Skeletal muscle cell (primary cell): Measurements from ENCODE around the gene PLA2G12A.
"Not testable (repeated sequence)": the region's sequence is repeated elsewhere in the genome, so short reads cannot be mapped to it uniquely, and the experiment has no call there.

ENCODE experiments used
- DNase-seq: peaks from one replicate; pipeline ENCODE4 v3.0.0-alpha.2; 2010; ENCODE audit warnings: low read depth
- H3K4me3 ChIP-seq: 2 replicates; pipeline ENCODE4 v1.5.1; 2011; ENCODE audit warnings: low read depth, mild to moderate bottlenecking, control low read depth, low read length, moderate library complexity

PLA2G12A gene

DNA sequence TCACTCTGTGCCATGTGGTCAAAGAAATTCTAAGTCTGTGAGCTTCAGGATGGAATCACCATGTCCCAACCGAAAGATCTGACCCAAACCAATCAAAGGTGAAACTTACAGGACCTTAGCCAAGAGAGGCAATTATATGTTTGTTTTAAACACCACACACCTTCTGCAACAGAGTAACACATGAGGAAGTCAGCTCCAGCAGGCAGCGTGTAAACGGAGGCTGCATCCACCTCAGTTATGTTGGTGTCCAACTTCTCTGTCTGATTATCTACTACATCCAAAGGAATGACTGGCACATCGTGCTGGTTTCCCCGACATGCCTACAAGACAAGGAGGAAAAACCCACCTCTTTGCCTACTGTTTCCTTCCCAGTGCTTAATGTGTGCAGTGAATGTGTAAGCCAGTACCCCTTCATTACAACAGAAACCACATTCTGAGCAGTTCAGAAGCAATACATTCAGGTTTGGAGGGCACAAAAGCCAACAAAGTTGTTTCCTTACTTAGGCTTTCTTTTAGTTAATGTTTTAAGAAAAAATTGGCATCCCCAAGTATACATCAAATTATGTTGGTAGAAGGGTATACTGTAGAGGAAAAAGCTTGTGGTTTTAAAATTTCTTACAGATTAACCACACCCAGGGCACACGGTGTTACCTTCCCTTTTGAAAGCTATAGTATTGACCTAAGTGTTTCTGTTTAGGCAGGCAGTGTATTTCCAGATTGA is 39.0 kb downstream of the PLA2G12A start:
- no peak overlapping the region for H3K4me3 ChIP-seq
- no peak for DNase-seq

DNA sequence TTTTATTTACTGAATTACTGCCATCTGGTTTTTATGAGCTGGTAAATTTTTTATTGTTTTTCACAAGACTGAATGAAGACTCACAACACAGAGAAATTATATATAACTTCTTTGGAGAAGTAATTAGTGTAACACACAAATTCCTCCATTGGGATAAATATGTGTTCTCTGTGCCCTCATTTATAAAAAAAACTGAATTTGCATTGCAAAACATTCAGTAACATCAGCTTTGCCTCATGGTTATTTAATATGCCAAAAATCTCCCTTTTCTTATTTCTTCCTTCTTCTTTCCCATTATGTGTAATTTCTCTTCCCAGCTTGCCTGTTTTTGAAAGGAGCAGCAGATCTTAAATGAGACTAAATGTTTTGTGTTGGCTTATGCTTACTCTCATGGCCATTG is 45.1 kb downstream of the PLA2G12A start:
- DNase-seq = no peak
- H3K4me3 ChIP-seq = no peak overlapping the region

DNA sequence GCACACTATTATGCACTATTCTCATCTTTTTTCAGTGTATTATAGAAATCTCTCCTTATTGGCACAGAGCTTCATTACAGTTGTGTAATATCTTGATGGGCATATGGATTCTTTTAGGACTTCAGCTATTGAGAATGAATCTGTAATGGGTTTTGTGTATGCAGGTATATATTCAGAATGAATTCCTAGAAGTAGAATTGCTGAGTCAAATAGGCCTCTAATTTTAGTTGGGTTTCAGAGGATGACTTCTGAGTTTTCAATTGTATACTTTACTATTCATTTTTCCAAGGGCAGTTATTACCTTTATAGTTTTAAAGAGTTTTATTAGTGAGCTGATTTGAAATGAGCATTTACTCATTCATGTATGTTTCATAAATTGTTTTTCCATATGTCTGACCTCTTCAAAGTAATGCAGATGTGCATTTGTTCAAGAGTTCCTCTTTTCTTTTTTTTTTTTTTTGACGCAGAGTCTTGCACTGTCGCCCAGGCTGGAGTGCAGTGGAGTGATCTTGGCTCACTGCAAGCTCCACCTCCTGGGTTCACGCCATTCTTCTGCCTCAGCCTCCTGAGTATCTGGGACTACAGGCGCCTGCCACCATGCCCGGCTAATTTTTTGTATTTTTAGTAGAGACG is 46.1 kb downstream of the PLA2G12A start:
- no peak overlapping the region for H3K4me3 ChIP-seq

DNA sequence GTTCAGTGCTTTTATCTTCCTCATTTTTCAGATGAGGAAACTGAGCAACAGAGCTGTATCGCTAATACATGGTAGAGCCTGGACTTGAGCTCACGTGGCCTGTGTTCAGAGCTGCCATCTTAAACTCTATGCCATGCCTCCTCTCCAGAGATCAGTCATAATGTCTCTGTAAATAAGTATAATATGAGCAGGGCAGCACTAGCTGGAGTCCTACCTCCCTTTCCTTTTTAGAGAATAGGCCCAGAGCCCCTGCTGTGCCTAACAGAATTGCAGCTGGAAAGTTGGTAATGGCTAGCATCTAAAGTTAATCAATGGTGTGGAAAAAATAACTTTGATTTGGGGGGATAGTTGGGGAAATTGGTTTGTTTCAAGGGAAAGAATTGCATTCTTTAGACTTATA is 47.0 kb downstream of the PLA2G12A start:
- H3K4me3 ChIP-seq = no peak overlapping the region
- DNase-seq = no peak

More for the DNA sequence above, 46.1 kb downstream of the PLA2G12A start:
- DNase-seq = no peak

DNA sequence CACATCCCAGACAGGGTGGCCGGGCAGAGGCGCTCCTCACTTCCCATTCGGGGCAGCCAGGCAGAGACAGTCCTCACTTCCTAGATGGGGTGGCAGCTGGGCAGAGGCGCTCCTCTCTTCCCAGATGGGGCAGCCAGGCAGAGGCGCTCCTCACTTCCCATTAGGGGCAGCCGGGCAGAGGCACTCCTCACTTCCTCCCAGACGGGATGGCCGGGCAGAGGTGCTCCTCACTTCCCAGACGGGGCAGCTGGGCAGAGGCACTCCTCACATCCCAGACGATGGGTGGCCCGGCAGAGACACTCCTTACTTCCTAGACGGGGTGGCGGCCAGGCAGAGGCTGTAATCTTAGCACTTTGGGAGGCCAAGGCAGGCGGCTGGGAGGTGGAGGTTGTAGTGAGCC is 50.9 kb downstream of the PLA2G12A start:
- DNase-seq, H3K4me3 ChIP-seq: not testable (repeated sequence)

DNA sequence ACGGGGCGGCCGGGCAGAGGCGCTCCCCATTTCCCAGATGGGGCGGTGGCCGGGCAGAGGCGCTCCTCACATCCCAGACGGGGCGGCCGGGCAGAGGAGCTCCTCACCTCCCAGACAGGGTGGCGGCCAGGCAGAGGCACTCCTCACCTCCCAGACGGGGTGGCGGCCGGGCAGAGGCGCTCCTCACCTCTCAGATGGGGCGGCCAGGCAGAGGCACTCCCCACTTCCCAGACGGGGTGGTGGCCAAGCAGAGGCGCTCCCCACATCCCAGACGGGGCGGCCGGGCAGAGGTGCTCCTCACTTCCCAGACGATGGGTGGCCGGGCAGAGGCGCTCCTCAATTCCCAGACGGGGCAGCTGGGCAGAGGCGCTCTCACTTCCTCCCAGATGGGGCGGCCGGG is 51.4 kb downstream of the PLA2G12A start:
- DNase-seq, H3K4me3 ChIP-seq: not testable (repeated sequence)

DNA sequence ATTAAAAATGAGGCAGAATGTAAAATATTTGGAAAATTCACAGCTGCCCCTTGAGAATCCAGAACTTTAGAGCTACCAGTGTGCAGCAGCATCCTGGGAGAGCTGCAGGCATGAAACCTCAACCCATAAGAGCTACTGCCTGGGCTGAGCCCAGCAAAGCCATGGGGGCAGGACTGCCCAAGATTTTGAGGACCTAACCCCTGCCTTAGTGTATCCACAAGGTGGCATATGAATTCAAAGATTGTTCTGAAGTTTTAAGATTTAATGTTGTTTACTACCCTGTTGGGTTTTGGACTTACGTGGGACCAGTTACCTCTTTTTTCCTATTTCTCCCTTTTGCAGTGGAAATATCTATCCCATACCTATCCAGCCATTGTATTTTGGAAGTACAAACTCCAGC is 53.0 kb downstream of the PLA2G12A start:
- H3K4me3 ChIP-seq = no peak overlapping the region
- no peak for DNase-seq

DNA sequence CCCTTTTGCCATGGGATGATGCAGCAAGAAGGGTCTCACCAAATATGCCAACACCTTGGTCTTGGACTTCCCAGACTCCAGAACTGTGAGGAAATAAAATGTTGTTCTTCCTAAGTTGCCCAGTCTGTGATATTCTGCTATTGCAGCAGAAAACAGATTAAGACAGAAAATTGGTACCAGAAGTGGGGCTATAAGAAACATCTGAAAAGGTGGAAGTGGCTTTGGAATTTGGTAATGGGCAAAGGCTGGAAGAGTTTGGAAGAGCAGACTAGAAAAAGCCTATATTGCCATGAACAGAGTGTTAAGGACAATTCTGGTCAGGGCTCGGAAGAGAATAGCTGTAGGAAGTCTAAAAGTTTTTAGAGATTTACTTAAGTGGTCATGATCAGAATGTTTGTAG is 54.0 kb downstream of the PLA2G12A start:
- H3K4me3 ChIP-seq = no peak overlapping the region
- DNase-seq = no peak

DNA sequence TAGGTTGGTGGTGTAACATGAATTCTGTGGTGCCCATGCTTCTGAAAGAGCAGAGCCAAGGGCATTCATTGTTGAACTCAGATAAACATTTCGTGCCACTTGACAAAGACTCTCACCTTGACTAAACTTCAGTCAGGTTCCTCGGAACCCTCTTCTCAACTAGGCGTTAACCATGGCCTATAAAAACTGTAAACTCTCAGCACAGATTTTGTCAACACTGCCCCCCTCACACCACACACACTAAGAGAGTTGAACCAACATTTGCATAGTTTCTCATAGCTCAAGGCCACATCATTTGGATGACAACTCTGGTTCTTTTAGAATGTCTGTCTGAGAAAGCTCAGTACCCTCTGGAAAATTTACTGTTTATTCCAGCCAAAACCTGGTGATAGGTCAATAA is 54.7 kb downstream of the PLA2G12A start:
- DNase-seq = no peak
- no peak overlapping the region for H3K4me3 ChIP-seq

DNA sequence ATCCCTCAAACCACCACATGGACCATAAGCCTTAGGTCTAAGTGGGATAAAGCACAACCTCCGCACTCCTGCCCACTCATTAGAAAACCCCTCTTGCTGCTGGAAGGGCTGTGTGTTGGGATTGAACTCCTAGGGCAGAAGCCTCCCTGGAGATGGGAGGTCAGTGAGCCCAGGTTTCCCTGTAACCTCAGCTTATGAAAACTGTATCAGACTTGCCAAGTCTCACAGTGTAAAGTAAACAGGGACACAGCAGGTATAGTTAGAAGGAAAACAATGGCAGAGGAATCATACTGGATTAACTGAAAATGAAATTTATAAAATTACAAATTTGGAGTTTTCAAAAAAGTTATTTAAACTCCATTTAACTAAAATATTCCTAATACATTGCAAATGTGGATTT is 56.6 kb downstream of the PLA2G12A start:
- no peak overlapping the region for H3K4me3 ChIP-seq
- DNase-seq = no peak

DNA sequence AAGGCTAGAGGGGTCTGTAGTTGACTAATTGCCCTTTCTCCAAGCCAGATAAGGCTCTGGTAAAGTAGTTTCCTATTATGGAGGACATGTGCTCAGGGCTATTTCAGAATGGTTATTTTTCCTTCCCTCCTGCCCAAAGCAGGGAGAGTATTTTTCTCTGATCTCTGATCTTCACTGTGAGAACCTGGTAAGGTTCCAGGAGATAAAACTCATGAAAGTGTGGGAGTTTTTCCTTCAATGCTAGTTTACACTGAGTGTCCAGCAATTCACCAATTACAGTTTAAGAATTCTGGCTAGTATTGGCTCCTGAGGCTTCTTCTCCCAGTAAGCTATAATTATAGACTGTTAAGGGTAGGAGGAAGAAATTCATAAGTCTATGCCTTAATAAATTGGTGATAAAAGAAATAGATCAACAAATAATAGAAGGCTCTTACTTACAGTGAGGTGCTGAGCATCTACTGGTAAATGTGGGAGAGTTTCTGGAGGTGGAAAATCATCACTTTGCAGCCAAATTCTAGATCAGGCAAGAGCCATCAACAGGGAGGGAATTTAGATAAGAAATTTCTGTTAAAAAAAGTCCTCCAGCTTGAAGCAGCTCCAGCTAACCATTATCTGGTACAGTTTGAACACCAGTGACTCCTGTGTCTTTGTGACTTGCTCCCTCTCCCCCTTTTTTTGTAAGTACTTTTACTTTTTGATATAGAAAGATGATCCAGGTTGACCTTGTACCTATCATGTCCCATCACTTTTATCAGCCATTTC is 57.5 kb downstream of the PLA2G12A start:
- H3K4me3 ChIP-seq = no peak overlapping the region
- DNase-seq = no peak

DNA sequence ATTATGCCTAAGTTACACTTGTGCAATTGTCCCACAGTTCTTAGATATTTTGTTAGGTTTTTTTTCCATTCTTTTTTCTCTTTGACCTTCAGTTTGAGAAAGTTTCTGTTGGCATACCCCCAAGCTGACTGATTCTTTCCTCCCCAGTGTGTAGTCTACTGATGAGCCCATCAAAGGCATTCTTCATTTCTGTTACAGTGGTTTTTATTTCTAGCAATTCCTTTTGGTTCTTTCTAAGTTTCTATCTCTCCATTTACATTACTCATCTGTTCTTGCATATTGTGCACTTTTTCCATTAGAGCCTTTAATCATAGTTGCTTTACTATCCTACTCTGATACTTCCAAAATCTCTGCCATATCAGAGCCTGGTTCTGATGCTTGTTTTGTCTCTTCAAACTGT is 58.5 kb downstream of the PLA2G12A start:
- no peak overlapping the region for H3K4me3 ChIP-seq
- no peak for DNase-seq

DNA sequence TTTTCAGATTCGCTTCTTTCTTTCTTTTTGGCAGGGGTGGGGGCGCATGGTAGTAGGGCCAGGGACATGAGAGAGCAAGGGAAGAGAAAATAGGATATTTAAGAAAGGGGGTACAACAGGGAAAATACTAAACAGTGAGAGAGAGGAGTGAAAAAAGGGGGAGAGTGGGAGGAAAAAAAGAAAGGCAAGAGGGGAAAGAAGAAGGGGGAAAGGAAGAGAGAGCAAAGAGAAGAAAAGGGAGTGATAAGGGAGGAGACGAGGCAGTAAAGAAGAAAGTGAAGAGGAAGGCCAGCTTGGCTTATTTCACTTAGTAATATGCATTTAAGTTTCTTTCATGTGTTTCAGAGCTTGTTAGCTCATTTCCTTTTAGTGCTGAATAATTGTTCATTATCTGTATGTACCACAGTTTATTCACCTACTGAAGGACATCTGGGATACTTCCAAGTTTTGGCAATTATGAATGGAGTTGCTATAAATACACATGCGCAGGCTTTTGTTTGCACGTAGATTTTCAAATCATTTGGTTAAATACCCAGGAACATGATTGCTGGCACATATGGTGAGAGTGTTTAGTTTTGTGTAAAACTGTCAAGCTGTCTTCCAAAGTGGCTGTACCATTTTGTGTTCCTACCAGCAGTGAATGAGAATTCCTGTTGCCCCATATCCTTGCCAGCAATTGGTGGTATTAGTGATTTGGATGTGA is 63.9 kb downstream of the PLA2G12A start:
- no peak overlapping the region for H3K4me3 ChIP-seq
- no peak for DNase-seq

DNA sequence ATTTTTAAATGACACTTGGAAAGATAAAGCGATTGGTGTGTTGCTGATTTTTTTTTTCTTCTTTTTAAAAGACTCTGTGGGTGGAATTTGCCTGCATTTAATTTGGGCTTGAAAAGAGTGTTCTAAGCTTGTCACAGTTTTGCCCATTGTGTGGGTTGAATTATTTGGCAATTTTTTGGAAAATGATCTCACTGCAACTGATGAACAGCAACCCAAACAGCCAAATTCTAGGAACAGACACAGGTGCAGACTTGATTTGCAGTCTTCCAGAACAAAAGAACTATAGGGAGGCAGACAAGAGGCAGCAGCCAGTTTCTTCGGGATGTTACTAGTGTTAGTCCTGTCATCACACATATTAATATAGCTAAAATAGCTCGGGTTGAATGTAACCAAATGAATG is 67.1 kb downstream of the PLA2G12A start:
- DNase-seq = no peak
- H3K4me3 ChIP-seq = no peak overlapping the region

DNA sequence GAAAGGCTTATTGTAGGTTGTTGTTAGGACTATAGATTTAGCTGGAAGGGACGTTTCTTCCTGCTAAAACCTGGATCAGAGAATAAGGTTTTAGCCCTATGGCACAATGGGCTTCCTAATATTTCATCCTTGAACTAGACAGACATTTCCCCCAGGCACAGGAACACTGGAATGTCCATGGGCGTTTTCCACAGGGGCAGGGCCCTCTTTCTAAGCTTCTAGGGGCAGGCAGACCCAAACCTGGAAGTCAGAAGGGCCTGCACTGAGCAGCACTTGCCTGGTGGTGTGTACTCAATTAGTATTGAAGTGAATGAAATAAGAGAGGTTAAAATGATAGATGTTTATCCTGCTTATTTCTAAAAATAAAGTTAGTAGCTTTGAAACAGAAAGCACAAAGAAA is 67.8 kb downstream of the PLA2G12A start:
- no peak overlapping the region for H3K4me3 ChIP-seq
- DNase-seq = no peak
